GM19025 (cell line): ENCODE data around the gene EDC3.
"Not testable (repeated sequence)": the region's sequence is repeated elsewhere in the genome, so short reads cannot be mapped to it uniquely, and the experiment has no call there.

ENCODE experiments used
- ATAC-seq: cut with Tn5 transposase; IDR thresholded peaks from one replicate; pipeline ENCODE4 v1.9.1; 2021; ENCODE audit warnings: mild to moderate bottlenecking, low read depth, moderate library complexity; ENCODE audit not compliant: unreplicated experiment

Gene EDC3

GRCh38 chr15:74710319-74711094, 14.7 kb upstream of the EDC3 start:
- ATAC-seq = no peak

- no peak for ATAC-seq
Measured at GRCh38 chr15:74709892-74710291, 14.1 kb upstream of the EDC3 start.

- no peak for ATAC-seq
Measured at GRCh38 chr15:74709011-74709410, 13.2 kb upstream of the EDC3 start.

GRCh38 chr15:74696808-74697207, 984 bp upstream of the EDC3 start:
- ATAC-seq = no peak

- no peak for ATAC-seq
Measured at GRCh38 chr15:74696398-74696729, 540 bp upstream of the EDC3 start.

- ATAC-seq = no peak
Measured at GRCh38 chr15:74692327-74692726, 3.5 kb downstream of the EDC3 start.

- ATAC-seq = no peak
Measured at GRCh38 chr15:74683758-74684157, 12.1 kb downstream of the EDC3 start.

GRCh38 chr15:74682954-74683353, 12.9 kb downstream of the EDC3 start:
- ATAC-seq = no peak

GRCh38 chr15:74680456-74680855, 15.4 kb downstream of the EDC3 start:
- no peak for ATAC-seq

- no peak for ATAC-seq
Measured at GRCh38 chr15:74676801-74677200, 19.0 kb downstream of the EDC3 start.

- ATAC-seq = no peak
Measured at GRCh38 chr15:74674161-74674560, 21.7 kb downstream of the EDC3 start.

GRCh38 chr15:74669627-74670026, 26.2 kb downstream of the EDC3 start:
- ATAC-seq = no peak

GRCh38 chr15:74667975-74668374, 27.8 kb downstream of the EDC3 start:
- no peak for ATAC-seq

GRCh38 chr15:74664670-74665069, 31.2 kb downstream of the EDC3 start:
- ATAC-seq = no peak

- ATAC-seq = no peak
Measured at GRCh38 chr15:74664028-74664616, 31.7 kb downstream of the EDC3 start.

- ATAC-seq = no peak
Measured at GRCh38 chr15:74663303-74664027, 32.4 kb downstream of the EDC3 start.

GRCh38 chr15:74662064-74662860, 33.6 kb downstream of the EDC3 start:
- ATAC-seq = no peak

- ATAC-seq = not testable (repeated sequence)
Measured at GRCh38 chr15:74661280-74661679, 34.5 kb downstream of the EDC3 start.

- ATAC-seq = no peak
Measured at GRCh38 chr15:74657846-74658245, 38.0 kb downstream of the EDC3 start.

GRCh38 chr15:74656935-74657535, 38.8 kb downstream of the EDC3 start:
- no peak for ATAC-seq

GRCh38 chr15:74655424-74655823, 40.4 kb downstream of the EDC3 start:
- ATAC-seq = no peak
